Kidney epithelial cell (primary cell): Measurements from ENCODE around the gene JARID2. TPM values are rescaled to one million over a fixed set of nuclear protein-coding genes. Genes with fewer than 3 reads are reported as not detected.

Experiments
- DNase-seq: peaks from one replicate; pipeline ENCODE4 v3.0.0-alpha.2; 2010; ENCODE audit warnings: low read depth
- H3K27me3 ChIP-seq: 2 replicates; pipeline ENCODE4 v1.6.0; 2011; ENCODE audit warnings: low read length; ENCODE audit not compliant: control insufficient read depth, insufficient read depth
- H3K36me3 ChIP-seq: 2 replicates; pipeline ENCODE4 v1.5.1; 2011; ENCODE audit warnings: low read length; ENCODE audit not compliant: control insufficient read depth, insufficient read depth
- H3K4me3 ChIP-seq: 2 replicates; pipeline ENCODE4 v1.5.1; 2011; ENCODE audit warnings: low read depth, mild to moderate bottlenecking, control low read depth, low read length
- CTCF ChIP-seq: IDR thresholded peaks from 2 replicates; pipeline ENCODE4 v1.5.1; 2011; ENCODE audit warnings: mild to moderate bottlenecking, moderate library complexity, low read length, control low read depth, inconsistent platforms; ENCODE audit not compliant: insufficient read depth, poor library complexity, severe bottlenecking
- total RNA-seq: library from RNA; depleted of rRNA; stranded (reverse); fragments of >200 nt; gene quantifications from 2 replicates; pipeline ENCODE4 v1.2.3, GENCODE V29; 2015

JARID2 gene
- total RNA-seq, 1 donor from 2014 or later, result 15.2 TPM

DNA sequence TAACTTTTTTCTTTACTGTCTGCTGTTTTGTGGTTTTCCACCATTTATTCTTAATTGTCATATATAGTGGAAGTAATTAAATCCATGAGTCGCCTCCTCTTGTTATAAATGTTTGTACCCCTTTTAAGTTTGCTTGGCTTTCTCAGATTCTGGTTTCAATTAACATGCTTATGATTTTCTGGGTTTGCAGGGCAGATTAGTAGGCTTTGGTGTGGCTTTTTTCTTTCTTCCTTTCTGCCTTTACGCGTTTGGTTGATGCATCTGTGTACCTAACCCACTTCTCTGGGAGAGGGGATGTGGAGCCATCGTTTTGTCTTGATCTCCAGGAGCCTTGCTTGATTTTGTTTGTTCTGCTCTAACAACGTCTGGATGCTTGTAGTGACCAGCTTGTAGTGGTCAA is 100.4 kb downstream of the JARID2 start:
- no peak for TF ChIP-seq CTCF
- no peaks in the 10 kb centered on the region for H3K36me3 ChIP-seq
- H3K27me3 ChIP-seq, result no peaks in the 10 kb centered on the region
- DNase-seq, result no peak
- H3K4me3 ChIP-seq, result no peak overlapping the region

DNA sequence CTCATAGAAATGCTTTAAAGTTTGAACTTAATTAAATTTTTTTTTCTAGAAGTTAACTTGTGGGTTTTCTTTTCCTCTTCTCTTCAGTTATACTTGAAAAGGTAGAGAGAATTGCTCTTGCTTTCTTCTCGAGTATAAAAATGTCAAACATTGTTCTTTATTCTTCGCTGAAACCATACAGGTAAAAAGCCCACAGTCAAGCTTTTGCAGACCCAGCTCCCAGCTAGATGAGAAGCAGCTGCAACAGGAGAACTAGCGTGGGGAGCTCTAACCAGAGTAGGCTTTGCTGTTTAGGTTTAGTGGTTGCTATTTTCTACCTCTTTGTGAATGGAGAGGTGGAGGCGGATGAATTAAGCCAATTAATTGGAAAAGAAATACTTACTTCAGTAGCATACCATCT is 102.7 kb downstream of the JARID2 start:
- H3K27me3 ChIP-seq, result no peaks in the 10 kb centered on the region

GRCh38 chr6:15349379-15349778 is 103.5 kb downstream of the JARID2 start:
- Histone ChIP-seq H3K36me3 (no peaks in the 10 kb centered on the region), H3K4me3 (no peak overlapping the region), H3K27me3 (no peaks in the 10 kb centered on the region)
- TF ChIP-seq CTCF, result no peak
- DNase-seq, result no peak

More for the DNA sequence above, 102.7 kb downstream of the JARID2 start:
- DNase-seq, result no peak
- Histone ChIP-seq H3K4me3 (no peak overlapping the region), H3K36me3 (no peaks in the 10 kb centered on the region)
- TF ChIP-seq CTCF, result no peak

DNA sequence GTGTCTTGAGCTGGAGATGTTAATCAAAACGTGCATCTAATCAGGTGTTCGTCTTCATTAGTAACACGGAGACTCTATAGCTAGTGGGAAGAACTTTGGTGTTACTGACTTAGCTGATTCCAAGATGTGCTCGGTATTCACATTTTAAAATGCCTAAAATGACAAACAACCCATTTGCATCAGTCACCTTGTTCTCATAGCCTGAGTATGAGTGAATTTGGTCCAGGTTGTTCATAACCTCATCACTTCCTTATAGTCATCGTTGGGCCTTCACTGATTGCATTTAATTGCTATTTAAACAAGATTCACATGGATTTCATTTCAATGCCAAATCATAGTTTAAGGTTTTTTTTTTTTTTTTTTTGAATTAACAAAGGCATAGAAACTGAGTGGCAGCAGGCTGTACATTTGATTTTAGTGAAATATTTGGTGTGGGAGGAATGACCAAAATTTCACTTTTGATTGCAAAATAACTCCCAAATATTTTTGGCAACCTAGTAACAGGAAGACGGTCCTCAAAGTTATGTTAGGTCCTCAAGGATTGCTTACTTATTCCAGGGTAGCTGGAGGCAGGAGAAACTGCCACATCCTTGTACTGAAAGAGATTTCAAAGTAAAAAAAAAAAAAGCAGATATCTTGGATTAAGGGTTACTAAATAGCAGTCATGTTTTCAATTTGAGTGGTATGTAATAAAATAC is 104.7 kb downstream of the JARID2 start:
- Histone ChIP-seq H3K4me3 (no peak overlapping the region), H3K36me3 (no peaks in the 10 kb centered on the region), H3K27me3 (no peaks in the 10 kb centered on the region)
- no peak for DNase-seq
- TF ChIP-seq CTCF, result no peak

GRCh38 chr6:15351631-15352030 is 105.8 kb downstream of the JARID2 start:
- H3K36me3 ChIP-seq, result no peaks in the 10 kb centered on the region
- H3K4me3 ChIP-seq, result no peak overlapping the region
- no peak for TF ChIP-seq CTCF
- H3K27me3 ChIP-seq, result no peaks in the 10 kb centered on the region
- DNase-seq, result no peak

- no peaks in the 10 kb centered on the region for H3K27me3 ChIP-seq
- no peaks in the 10 kb centered on the region for H3K36me3 ChIP-seq
- TF ChIP-seq CTCF, result no peak
- DNase-seq, result no peak
- H3K4me3 ChIP-seq, result no peak overlapping the region
Observed at GRCh38 chr6:15352220-15352619, 106.4 kb downstream of the JARID2 start.
